GM10248 (cell line): Measurements from ENCODE around the gene COMMD7.

Source experiments
- CTCF ChIA-PET: fragments of 300-600 bp; sonication (Branson Sonifier 250); formaldehyde crosslinking; extraction: SDS; loops from one replicate; lab custom pipeline; 2021; ENCODE audit warnings: antibody characterized with exemption; lab: Yijun Ruan, JAX
- POLR2A ChIA-PET: fragments of 350-650 bp; sonication (Branson Sonifier 250); formaldehyde crosslinking; extraction: SDS; loops from one replicate; lab custom pipeline; 2020; ENCODE audit warnings: antibody characterized with exemption; lab: Yijun Ruan, JAX
- DNase-seq: peaks from one replicate; pipeline ENCODE4 v3.0.0; 2012; ENCODE audit errors: extremely low spot score
- CTCF ChIP-seq: IDR thresholded peaks from 2 replicates; pipeline ENCODE4 v1.5.1; 2012; ENCODE audit warnings: mild to moderate bottlenecking, low read depth; ENCODE audit errors: extremely low read depth, missing control alignments, control extremely low read depth

COMMD7 gene

GRCh38 chr20:32751293-32751692 lies 8.0 kb upstream of the COMMD7 start:
- TF ChIP-seq CTCF, result no peak
- no peak for DNase-seq
- CTCF ChIA-PET, result interaction anchor here (1.4 kb wide), 1 partner anchor 27 kb away, joined by 4 read pairs; no protein-coding TSS in a partner anchor
- POLR2A ChIA-PET, result no interaction called here

- TF ChIP-seq CTCF, result no peak
- ChIA-PET POLR2A (no interaction called here), CTCF (no interaction called here)
- no peak for DNase-seq
Observed at GRCh38 chr20:32749914-32750637, 6.8 kb upstream of the COMMD7 start.

- DNase-seq, result peak; percentile 35
- CTCF ChIA-PET, result interaction anchor here (0.8 to 1.6 kb wide), 6 partner anchors 12 to 69 kb away, joined by 3 to 6 read pairs (median 5); partner anchors contain the start of genes C20orf203 and DNMT3B
- POLR2A ChIA-PET, result interaction anchor here (0.9 kb wide), 1 partner anchor 10 kb away, joined by 4 read pairs; no protein-coding TSS in a partner anchor
- TF ChIP-seq CTCF, result no peak
Observed at GRCh38 chr20:32742322-32743236, 688 bp downstream of the COMMD7 start.

- TF ChIP-seq CTCF, result no peak
- POLR2A ChIA-PET, result no interaction called here
- CTCF ChIA-PET, result interaction anchor here (1.6 kb wide), 2 partner anchors 23 to 38 kb away, joined by 4 to 5 read pairs; no protein-coding TSS in a partner anchor
- DNase-seq, result no peak
Observed at GRCh38 chr20:32741151-32741550, 2.1 kb downstream of the COMMD7 start.

GRCh38 chr20:32737371-32738223 lies 5.7 kb downstream of the COMMD7 start:
- DNase-seq, result no peak
- TF ChIP-seq CTCF, result no peak
- ChIA-PET CTCF (interaction anchor here (1.1 to 1.9 kb wide), 3 partner anchors 41 to 55 kb away, joined by 3 to 4 read pairs (median 3); no protein-coding TSS in a partner anchor), POLR2A (no interaction called here)
